Stimulated activated CD8-positive, alpha-beta memory T cell treated with anti-CD3 and anti-CD28 coated beads, Interleukin-4, amount 100 ng/mL, for 1 hour (primary cell): Measurements from ENCODE around the gene NUP62.

Source experiments
- DNase-seq, 2 donors: peaks; one replicate each; pipeline ENCODE4 v3.0.0-alpha.2; 2020; ENCODE audit warnings: low read depth in 2 of 2, low spot score in 1 of 2

Gene NUP62

GRCh38 chr19:49869484-49870308, 59.6 kb downstream of the NUP62 start:
- DNase-seq, result peak; percentile 68 to 80

- DNase-seq, result peak in 1 of 2 donors; percentile 11
These were observed 60.3 kb downstream of the NUP62 start for GRCh38 chr19:49869009-49869483.

GRCh38 chr19:49866933-49867782, 62.1 kb downstream of the NUP62 start, which contains the start of gene PNKP:
PNKP (minus strand) TSS chr19:49867576; CDS start chr19:49867204, 372 bp downstream.
- peak; percentile 73 to 82 for DNase-seq

- no peak for DNase-seq
These were observed 64.4 kb downstream of the NUP62 start for GRCh38 chr19:49864890-49865289.

- DNase-seq, result no peak
These were observed 65.4 kb downstream of the NUP62 start for GRCh38 chr19:49863935-49864320.

GRCh38 chr19:49863254-49863934, 65.9 kb downstream of the NUP62 start:
- no peak for DNase-seq

- DNase-seq, result no peak
These were observed 66.7 kb downstream of the NUP62 start for GRCh38 chr19:49862391-49863253.

GRCh38 chr19:49861541-49862378, 67.5 kb downstream of the NUP62 start:
- DNase-seq, result no peak

- DNase-seq, result no peak
These were observed 68.2 kb downstream of the NUP62 start for GRCh38 chr19:49861107-49861506.

GRCh38 chr19:49860336-49861102, 68.8 kb downstream of the NUP62 start:
- DNase-seq, result no peak

- no peak for DNase-seq
These were observed 69.5 kb downstream of the NUP62 start for GRCh38 chr19:49859682-49860335.

GRCh38 chr19:49858088-49858985, 71.0 kb downstream of the NUP62 start:
- DNase-seq, result no peak

GRCh38 chr19:49857838-49858087, 71.5 kb downstream of the NUP62 start:
- DNase-seq, result no peak

GRCh38 chr19:49857061-49857837, 72.1 kb downstream of the NUP62 start:
- no peak for DNase-seq
